ENCODE results near the gene EEF2KMT. TPM values are rescaled to one million over a fixed set of nuclear protein-coding genes. Genes with fewer than 3 reads are reported as not detected.
"Not testable (repeated sequence)": the region's sequence is repeated elsewhere in the genome, so short reads cannot be mapped to it uniquely, and the experiment has no call there.

Gene EEF2KMT
- total RNA-seq, 1 donor from 2014 or later: 10.7 TPM

DNA sequence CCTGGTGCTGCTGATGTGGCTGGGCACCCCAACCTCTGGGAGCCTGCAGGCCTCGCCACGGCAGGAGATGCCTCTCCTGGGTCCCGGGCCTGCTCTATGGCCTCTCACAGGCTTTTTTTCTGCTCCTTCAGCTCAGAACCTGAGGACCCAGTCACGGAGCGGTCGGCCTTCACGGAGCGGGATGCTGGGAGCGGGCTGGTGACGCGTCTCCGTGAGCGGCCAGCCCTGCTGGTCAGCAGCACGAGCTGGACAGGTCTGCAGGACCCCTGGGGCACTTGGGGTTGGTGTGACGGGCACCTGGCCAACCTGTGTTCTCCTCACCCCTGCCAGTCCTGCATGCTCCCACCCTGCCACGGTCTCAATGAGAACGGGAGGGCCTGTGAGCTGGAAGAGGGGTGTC lies 19.0 kb downstream of the EEF2KMT start:
- Mint-ChIP-seq H3K27me3 (ENCODE audit: low read depth) (no peaks in the 10 kb centered on the region), H3K27ac (ENCODE audit: unreplicated experiment) (no peak overlapping the region), H3K36me3 (ENCODE audit: low read depth) (peaks cover 14% of the 10 kb centered on the region), H3K9me3 (ENCODE audit: low read depth) (no peaks in the 10 kb centered on the region), H3K4me1 (ENCODE audit: low read depth) (no peaks in the 10 kb centered on the region), H3K4me3 (ENCODE audit: unreplicated experiment) (no peak overlapping the region)
- no peak for DNase-seq (ENCODE audit: low spot score)
- TF ChIP-seq, protein P1, sequence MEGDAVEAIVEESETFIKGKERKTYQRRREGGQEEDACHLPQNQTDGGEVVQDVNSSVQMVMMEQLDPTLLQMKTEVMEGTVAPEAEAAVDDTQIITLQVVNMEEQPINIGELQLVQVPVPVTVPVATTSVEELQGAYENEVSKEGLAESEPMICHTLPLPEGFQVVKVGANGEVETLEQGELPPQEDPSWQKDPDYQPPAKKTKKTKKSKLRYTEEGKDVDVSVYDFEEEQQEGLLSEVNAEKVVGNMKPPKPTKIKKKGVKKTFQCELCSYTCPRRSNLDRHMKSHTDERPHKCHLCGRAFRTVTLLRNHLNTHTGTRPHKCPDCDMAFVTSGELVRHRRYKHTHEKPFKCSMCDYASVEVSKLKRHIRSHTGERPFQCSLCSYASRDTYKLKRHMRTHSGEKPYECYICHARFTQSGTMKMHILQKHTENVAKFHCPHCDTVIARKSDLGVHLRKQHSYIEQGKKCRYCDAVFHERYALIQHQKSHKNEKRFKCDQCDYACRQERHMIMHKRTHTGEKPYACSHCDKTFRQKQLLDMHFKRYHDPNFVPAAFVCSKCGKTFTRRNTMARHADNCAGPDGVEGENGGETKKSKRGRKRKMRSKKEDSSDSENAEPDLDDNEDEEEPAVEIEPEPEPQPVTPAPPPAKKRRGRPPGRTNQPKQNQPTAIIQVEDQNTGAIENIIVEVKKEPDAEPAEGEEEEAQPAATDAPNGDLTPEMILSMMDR (IDR thresholded peaks at IDR 0.05): no peak

DNA sequence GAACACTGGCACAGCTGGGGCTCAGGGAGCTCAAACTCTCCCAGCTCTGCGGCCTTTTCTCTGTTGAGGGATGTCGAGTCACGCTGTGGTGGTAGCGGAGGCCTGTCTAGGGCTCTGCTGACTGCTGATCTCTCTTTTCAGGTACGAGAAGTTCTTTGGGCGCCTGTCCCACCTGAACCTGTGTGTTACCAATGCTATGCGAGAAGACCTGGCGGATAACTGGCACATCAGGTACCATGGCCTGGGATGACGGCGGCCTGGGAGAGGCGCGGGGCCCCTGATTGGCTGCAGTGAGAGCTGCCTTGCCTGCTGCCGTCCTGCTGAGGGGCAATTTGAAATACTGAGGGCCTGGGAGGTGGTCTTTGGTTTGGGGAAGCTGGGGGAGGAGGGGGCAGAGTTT lies 20.3 kb downstream of the EEF2KMT start:
- peaks cover 12% of the 10 kb centered on the region for H3K4me1 Mint-ChIP-seq (ENCODE audit: low read depth)
- no peaks in the 10 kb centered on the region for H3K27me3 Mint-ChIP-seq (ENCODE audit: low read depth)
- H3K36me3 Mint-ChIP-seq (ENCODE audit: low read depth): peaks cover 12% of the 10 kb centered on the region
- TF ChIP-seq, protein P1 (IDR thresholded peaks at IDR 0.05): no peak
- no peak for DNase-seq (ENCODE audit: low spot score)
- H3K4me3 Mint-ChIP-seq (ENCODE audit: unreplicated experiment): no peak overlapping the region
- H3K9me3 Mint-ChIP-seq (ENCODE audit: low read depth): no peaks in the 10 kb centered on the region
- H3K27ac Mint-ChIP-seq (ENCODE audit: unreplicated experiment): no peak overlapping the region

DNA sequence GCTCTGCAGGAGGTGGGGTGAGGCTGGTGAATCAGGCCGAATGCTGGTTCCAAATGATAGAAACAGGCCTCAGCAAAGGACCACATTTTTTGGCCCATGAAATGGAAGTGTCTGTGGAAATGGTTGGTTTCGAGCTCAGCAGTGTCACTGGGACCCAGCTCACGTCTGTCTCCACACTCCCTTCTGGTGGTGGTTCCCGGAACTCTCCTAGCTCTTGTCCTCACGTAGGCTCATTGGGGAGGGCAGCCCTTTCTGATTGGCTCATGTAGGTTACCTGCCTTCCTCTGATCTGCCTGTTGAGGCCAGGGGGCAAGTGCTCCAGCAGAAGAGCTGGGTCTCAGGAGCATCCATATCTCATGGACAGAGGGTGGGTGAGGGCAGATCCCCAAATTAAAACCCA lies 22.0 kb downstream of the EEF2KMT start:
- DNase-seq (ENCODE audit: low spot score): peak; percentile 34
- Mint-ChIP-seq H3K4me3 (ENCODE audit: unreplicated experiment) (no peak overlapping the region), H3K27me3 (ENCODE audit: low read depth) (no peaks in the 10 kb centered on the region), H3K36me3 (ENCODE audit: low read depth) (peaks cover 10% of the 10 kb centered on the region), H3K9me3 (ENCODE audit: low read depth) (no peaks in the 10 kb centered on the region), H3K4me1 (ENCODE audit: low read depth) (peaks cover 22% of the 10 kb centered on the region), H3K27ac (ENCODE audit: unreplicated experiment) (no peak overlapping the region)
- TF ChIP-seq, protein P1 (IDR thresholded peaks at IDR 0.05): no peak

DNA sequence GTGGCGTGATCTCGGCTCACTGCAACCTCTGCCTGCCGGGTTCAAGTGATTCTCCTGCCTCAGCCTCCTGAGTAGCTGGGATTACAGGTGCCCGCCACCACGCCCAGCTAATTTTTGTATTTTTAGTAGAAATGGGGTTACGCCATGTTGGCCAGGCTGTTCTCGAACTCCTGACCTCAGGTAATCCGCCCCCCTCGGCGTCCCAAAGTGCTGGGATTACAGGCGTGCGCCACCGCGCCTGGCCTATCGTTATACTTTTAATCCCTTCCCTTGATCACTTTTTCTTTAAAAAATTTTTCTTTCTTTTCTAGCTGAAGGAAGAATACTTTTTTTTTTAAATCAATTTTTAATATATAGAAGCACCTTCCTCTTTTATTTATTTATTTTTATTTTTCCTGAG lies 23.8 kb downstream of the EEF2KMT start:
- not testable (repeated sequence) for H3K27ac Mint-ChIP-seq (ENCODE audit: unreplicated experiment); H3K4me3 Mint-ChIP-seq (ENCODE audit: unreplicated experiment); H3K9me3 Mint-ChIP-seq (ENCODE audit: low read depth); H3K27me3 Mint-ChIP-seq (ENCODE audit: low read depth); H3K36me3 Mint-ChIP-seq (ENCODE audit: low read depth)
- peaks cover 22% of the 10 kb centered on the region for H3K4me1 Mint-ChIP-seq (ENCODE audit: low read depth)
- DNase-seq (ENCODE audit: low spot score): peak; percentile 27

DNA sequence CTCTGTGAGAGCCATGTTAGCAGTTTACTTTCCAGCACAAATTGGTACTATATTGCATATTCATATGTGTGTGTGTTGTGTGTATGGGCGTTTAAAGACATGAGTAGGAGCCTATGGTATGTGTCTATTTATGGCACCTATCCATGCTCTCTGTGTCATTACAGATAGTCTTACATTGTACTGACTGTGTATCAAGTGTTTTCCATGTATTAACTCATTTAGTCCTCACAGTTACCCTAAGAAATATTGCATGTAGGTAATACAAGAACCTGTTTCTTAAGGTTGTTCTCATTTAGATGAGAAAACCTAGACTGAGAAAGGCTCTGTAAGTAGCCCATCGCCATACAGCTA lies 24.3 kb downstream of the EEF2KMT start:
- TF ChIP-seq, protein P1 (IDR thresholded peaks at IDR 0.05): no peak
- Mint-ChIP-seq H3K36me3 (ENCODE audit: low read depth) (peaks cover 8% of the 10 kb centered on the region), H3K27me3 (ENCODE audit: low read depth) (no peaks in the 10 kb centered on the region), H3K27ac (ENCODE audit: unreplicated experiment) (no peak overlapping the region), H3K4me1 (ENCODE audit: low read depth) (peaks cover 22% of the 10 kb centered on the region), H3K9me3 (ENCODE audit: low read depth) (no peaks in the 10 kb centered on the region), H3K4me3 (ENCODE audit: unreplicated experiment) (peak overlapping the region; percentile 97)
- no peak for DNase-seq (ENCODE audit: low spot score)

Measured in chondrocyte (in vitro differentiated cells).